Hair follicular keratinocyte (primary cell): ENCODE data around the gene STOX2. TPM values are rescaled to one million over a fixed set of nuclear protein-coding genes. Genes with fewer than 3 reads are reported as not detected.

Source experiments
- total RNA-seq: library from RNA; depleted of rRNA; stranded (reverse); fragments of >200 nt; gene quantifications from 2 replicates; pipeline ENCODE4 v1.2.3, GENCODE V29; 2015

STOX2 gene, protein sequence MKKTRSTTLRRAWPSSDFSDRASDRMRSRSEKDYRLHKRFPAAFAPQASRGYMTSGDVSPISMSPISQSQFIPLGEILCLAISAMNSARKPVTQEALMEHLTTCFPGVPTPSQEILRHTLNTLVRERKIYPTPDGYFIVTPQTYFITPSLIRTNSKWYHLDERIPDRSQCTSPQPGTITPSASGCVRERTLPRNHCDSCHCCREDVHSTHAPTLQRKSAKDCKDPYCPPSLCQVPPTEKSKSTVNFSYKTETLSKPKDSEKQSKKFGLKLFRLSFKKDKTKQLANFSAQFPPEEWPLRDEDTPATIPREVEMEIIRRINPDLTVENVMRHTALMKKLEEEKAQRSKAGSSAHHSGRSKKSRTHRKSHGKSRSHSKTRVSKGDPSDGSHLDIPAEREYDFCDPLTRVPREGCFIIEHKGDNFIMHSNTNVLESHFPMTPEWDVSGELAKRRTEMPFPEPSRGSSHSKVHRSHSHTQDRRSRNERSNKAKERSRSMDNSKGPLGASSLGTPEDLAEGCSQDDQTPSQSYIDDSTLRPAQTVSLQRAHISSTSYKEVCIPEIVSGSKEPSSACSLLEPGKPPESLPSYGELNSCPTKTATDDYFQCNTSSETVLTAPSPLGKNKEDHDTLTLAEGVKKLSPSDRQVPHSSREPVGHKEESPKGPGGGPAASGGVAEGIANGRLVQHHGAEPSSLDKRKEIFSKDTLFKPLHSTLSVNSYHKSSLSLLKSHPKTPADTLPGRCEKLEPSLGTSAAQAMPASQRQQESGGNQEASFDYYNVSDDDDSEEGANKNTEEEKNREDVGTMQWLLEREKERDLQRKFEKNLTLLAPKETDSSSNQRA (N-terminal part only)
- 0.08 and 1.7 TPM in 2 replicates for total RNA-seq

DNA sequence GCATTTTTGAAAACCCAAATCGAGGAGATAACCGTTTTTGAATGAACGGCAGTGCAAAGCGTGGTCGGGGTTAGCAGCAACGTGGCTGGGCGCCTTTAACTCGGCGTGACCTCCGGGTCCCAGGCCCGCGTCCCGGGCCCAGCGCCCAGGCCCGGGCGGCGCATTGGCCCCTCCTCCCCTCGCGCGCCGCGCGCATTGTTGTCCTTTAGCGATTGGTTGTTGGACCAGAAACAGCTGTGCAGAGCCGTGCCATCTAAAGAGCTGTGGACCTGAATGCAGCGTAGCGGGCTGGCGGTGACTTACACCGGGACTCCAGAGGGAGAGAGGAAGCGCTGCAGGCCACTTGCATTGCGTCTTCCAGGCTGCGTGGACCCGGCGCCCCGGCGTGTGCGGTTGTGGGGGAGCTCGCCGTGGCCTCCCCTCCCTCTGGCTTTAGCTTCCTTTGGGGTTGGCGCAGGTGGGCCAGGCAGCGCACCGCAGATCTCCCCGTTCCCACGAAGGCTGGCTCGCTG is at the start of gene STOX2:
STOX2 (plus strand) TSS at position 227 of the 512 bp plus-strand sequence. CDS start 1,484 bp downstream, outside the sequence.

Other genes starting within 250 kb of the STOX2 start
- 25.4 and 31.5 TPM in 2 replicates for gene RWDD4, start 246.1 kb upstream of the STOX2 start, total RNA-seq
- gene TRAPPC11, start 246.0 kb upstream of the STOX2 start, total RNA-seq = 27.0 and 28.7 TPM in 2 replicates